ENCODE measurements around the gene PHF24. TPM values are rescaled to one million over a fixed set of nuclear protein-coding genes. Genes with fewer than 3 reads are reported as not detected.

PHF24 gene
- polyA plus RNA-seq, 1 of the 3 experiments (the other 2 are of a cell fraction): not detected

DNA sequence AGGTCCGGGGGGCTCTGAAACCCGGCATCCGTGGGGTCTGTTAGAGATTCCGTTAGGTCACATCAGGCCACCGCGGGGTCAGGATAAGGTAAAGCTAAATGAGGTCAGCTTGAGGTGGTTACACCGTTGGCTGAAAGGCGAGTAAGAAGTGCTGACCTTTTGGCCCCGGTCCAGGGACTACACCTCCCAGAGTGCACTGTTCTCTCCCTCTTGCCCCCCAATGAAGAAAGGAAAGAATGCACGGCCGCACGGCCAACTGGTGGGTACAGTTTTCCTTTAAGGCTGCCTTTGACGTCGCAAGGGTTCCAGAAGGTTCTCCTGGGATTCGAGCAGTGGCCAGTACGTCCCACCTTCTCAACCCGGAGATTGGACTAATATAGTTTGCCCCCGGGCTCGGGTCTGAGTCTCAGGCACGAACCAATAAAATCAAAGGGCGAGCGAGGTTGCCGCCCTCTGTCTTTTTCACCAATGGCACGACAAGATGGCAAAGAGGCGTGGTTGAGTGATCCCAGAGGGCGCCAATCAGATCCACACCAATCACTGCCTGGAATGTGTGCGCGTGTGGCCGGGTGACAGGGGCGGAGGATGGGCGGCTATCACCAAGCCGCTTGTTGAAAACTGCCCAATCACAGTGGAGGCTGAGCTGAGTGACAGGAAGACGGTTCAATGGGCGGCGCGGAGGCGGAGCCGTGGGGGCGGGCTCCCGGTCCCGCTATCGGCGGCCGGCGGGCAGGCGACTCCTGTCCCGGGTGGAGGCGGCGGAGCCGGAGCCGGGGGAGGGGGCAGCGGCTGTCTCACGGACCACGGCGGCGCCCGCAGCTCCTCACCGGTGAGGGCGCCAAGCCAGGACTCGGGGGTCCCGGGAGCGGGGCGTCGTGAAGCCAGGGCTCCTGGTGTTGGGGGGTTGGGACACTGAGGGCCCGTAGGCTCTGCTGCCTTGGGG, 31.2 kb downstream of the PHF24 start, which contains the start of gene DNAJB5 (continued):
- peak; percentile 89 for TF ChIP-seq SIN3A (IDR thresholded peaks at IDR 0.05; ENCODE audit: borderline replicate concordance, low read depth, low read length)
- no peak for TF ChIP-seq GABPA (IDR thresholded peaks at IDR 0.05; ENCODE audit: low read depth)
- TF ChIP-seq, protein P1, sequence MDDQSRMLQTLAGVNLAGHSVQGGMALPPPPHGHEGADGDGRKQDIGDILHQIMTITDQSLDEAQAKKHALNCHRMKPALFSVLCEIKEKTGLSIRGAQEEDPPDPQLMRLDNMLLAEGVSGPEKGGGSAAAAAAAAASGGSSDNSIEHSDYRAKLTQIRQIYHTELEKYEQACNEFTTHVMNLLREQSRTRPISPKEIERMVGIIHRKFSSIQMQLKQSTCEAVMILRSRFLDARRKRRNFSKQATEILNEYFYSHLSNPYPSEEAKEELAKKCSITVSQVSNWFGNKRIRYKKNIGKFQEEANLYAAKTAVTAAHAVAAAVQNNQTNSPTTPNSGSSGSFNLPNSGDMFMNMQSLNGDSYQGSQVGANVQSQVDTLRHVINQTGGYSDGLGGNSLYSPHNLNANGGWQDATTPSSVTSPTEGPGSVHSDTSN (IDR thresholded peaks at IDR 0.05): peak; percentile 100
- TF ChIP-seq USF1 (IDR thresholded peaks at IDR 0.05; ENCODE audit: borderline replicate concordance, low read depth): peak; percentile 18; the same call in 1 of the 2 replicates
- TF ChIP-seq, protein P2, sequence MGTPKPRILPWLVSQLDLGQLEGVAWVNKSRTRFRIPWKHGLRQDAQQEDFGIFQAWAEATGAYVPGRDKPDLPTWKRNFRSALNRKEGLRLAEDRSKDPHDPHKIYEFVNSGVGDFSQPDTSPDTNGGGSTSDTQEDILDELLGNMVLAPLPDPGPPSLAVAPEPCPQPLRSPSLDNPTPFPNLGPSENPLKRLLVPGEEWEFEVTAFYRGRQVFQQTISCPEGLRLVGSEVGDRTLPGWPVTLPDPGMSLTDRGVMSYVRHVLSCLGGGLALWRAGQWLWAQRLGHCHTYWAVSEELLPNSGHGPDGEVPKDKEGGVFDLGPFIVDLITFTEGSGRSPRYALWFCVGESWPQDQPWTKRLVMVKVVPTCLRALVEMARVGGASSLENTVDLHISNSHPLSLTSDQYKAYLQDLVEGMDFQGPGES (IDR thresholded peaks at IDR 0.05; ENCODE audit: low read depth, low read length): peak; percentile 93
- no peak for TF ChIP-seq TCF12 (IDR thresholded peaks at IDR 0.05)
- no peak for TF ChIP-seq FOXJ3 (CRISPR knock-in tag; IDR thresholded peaks at IDR 0.05)
- no peak for TF ChIP-seq EZH2phosphoT487 (IDR thresholded peaks at IDR 0.05; ENCODE audit: borderline replicate concordance, low read depth)
- peak in 1 of 2 experiments; percentile 21; a peak in 1 of 4 replicates for TF ChIP-seq EP300 (IDR thresholded peaks at IDR 0.05; ENCODE audit: borderline replicate concordance in 1 of 2, low read depth in 1 of 2, low read length in 1 of 2)
- TF ChIP-seq ELF1 (IDR thresholded peaks at IDR 0.05): no peak
- peak; percentile 81 for TF ChIP-seq RFX5 (IDR thresholded peaks at IDR 0.05; ENCODE audit: low read length)
- no peak for TF ChIP-seq MEF2A (IDR thresholded peaks at IDR 0.05; ENCODE audit: borderline replicate concordance, low read depth)
- no peak for TF ChIP-seq JUND (IDR thresholded peaks at IDR 0.05)
- no peak for TF ChIP-seq FOSL2 (IDR thresholded peaks at IDR 0.05; ENCODE audit: borderline replicate concordance, low read depth)
- no peak; the same call in 1 of the 2 replicates for TF ChIP-seq POLR2AphosphoS5 (IDR thresholded peaks at IDR 0.05; ENCODE audit: low read depth, low read length)
- TF ChIP-seq YY1 (IDR thresholded peaks at IDR 0.05; ENCODE audit: low read depth): no peak
- TF ChIP-seq ZBTB33 (IDR thresholded peaks at IDR 0.05; ENCODE audit: borderline replicate concordance, low read depth): no peak
- no peak for TF ChIP-seq RAD21 (IDR thresholded peaks at IDR 0.05; ENCODE audit: low read length)
- peak; percentile 88 for TF ChIP-seq CHD2 (IDR thresholded peaks at IDR 0.05; ENCODE audit: low read length, partially characterized antibody)

All from SK-N-SH (cell line).